Measurements from ENCODE around the gene SLC26A8. TPM values are rescaled to one million over a fixed set of nuclear protein-coding genes. Genes with fewer than 3 reads are reported as not detected.

The SLC26A8 gene
- total and polyA plus RNA-seq, 2 of the 13 experiments (the other 11 are each of a cell fraction or from before 2014, with no cell fraction given) = 0.46 TPM; not detected in 1

- TF ChIP-seq HINFP (CRISPR knock-in tag; IDR thresholded peaks at IDR 0.05; ENCODE audit: low read depth) (0 out of 2 replicates have a peak, but pooled peaks have one; percentile 57), WIZ (CRISPR knock-in tag; IDR thresholded peaks at IDR 0.05) (peak; percentile 37; the same call in 1 of the 2 replicates), IRF1 (CRISPR knock-in tag; IDR thresholded peaks at IDR 0.05; ENCODE audit: low read depth) (0 out of 2 replicates have a peak, but pooled peaks have one; percentile 38), ZSCAN31 (CRISPR knock-in tag; IDR thresholded peaks at IDR 0.05; ENCODE audit: low read depth) (peak; percentile 5; the same call in 1 of the 2 replicates), NBN (conservative IDR thresholded peaks at IDR 0.05) (no peak), ZKSCAN5 (CRISPR knock-in tag; IDR thresholded peaks at IDR 0.05) (no peak), ZKSCAN8 (CRISPR knock-in tag; IDR thresholded peaks at IDR 0.05; ENCODE audit: borderline replicate concordance) (peak; percentile 100), NR1H2 (CRISPR knock-in tag; IDR thresholded peaks at IDR 0.05; ENCODE audit: borderline replicate concordance, low read depth) (no peak), TAF15 (IDR thresholded peaks at IDR 0.05; ENCODE audit: low read depth, low read length, poor library complexity, severe bottlenecking) (no peak), SRSF9 (IDR thresholded peaks at IDR 0.05; ENCODE audit: borderline replicate concordance, insufficient read depth, low read depth, low read length, poor library complexity, severe bottlenecking) (no peak), ZNF280B (CRISPR knock-in tag; IDR thresholded peaks at IDR 0.05; ENCODE audit: borderline replicate concordance) (peak; percentile 45; the same call in 1 of the 2 replicates), STAT5B (CRISPR knock-in tag; IDR thresholded peaks at IDR 0.05) (peak; percentile 11; the same call in 1 of the 2 replicates), TRIM22 (IDR thresholded peaks at IDR 0.05) (no peak), THRA (CRISPR knock-in tag; IDR thresholded peaks at IDR 0.05; ENCODE audit: borderline replicate concordance) (0 out of 2 replicates have a peak, but pooled peaks have one; percentile 9)
These were observed 104.4 kb downstream of the SLC26A8 start (continued) for GRCh38 chr6:35919827-35920751.
